Cardiac muscle cell (in vitro differentiated cells and primary cell): ENCODE results near the gene LRRC59. TPM values are rescaled to one million over a fixed set of nuclear protein-coding genes. Genes with fewer than 3 reads are reported as not detected.

Source experiments
- DNase-seq, 2 donors: peaks; one replicate each; pipeline versions ENCODE4 v3.0.0 to v3.0.0-alpha.2; 2010 to 2017; ENCODE audit warnings: low read depth in 1 of 2, low spot score in 1 of 2
- H3K27ac ChIP-seq: fragments of 200-600 bp; sonication (generic); 2 replicates; pipeline ENCODE4 v1.5.1; 2016
- H3K27me3 ChIP-seq: fragments of 200-600 bp; sonication (generic); 2 replicates; pipeline ENCODE4 v1.6.0; 2016; ENCODE audit warnings: control low read depth
- H3K36me3 ChIP-seq: fragments of 200-600 bp; sonication (generic); 2 replicates; pipeline ENCODE4 v1.5.1; 2016; ENCODE audit warnings: control low read depth
- H3K4me1 ChIP-seq: fragments of 200-600 bp; sonication (generic); 2 replicates; pipeline ENCODE4 v1.8.1; 2017; ENCODE audit warnings: low read depth, mild to moderate bottlenecking, mixed run types
- H3K4me3 ChIP-seq: fragments of 200-600 bp; sonication (generic); 2 replicates; pipeline ENCODE4 v1.5.1; 2016; ENCODE audit warnings: mild to moderate bottlenecking
- H3K9me3 ChIP-seq: fragments of 200-600 bp; sonication (generic); 2 replicates; pipeline ENCODE4 v1.5.1; 2017; ENCODE audit warnings: low read depth, mild to moderate bottlenecking, control low read depth
- polyA plus RNA-seq: library from polyadenylated mRNA; unstranded; fragments of >200 nt; fragmentation: Nextera tagmentation; extraction: Ambion mirVana; gene quantifications from 2 replicates; pipeline ENCODE4 v1.2.1, GENCODE V29; 2016
- total RNA-seq: library from RNA; depleted of rRNA; stranded (reverse); fragments of >200 nt; gene quantifications from 2 replicates; pipeline ENCODE4 v1.2.3, GENCODE V29; 2016
- TF ChIP-seq, protein P1 (sequence below): IDR thresholded peaks from 2 replicates; pipeline ENCODE4 v1.5.1; 2012; ENCODE audit warnings: low read depth, mild to moderate bottlenecking, low read length

The LRRC59 gene
- total and polyA plus RNA-seq, 2 experiments from 2014 or later: 58.9 to 60.3 TPM

DNA sequence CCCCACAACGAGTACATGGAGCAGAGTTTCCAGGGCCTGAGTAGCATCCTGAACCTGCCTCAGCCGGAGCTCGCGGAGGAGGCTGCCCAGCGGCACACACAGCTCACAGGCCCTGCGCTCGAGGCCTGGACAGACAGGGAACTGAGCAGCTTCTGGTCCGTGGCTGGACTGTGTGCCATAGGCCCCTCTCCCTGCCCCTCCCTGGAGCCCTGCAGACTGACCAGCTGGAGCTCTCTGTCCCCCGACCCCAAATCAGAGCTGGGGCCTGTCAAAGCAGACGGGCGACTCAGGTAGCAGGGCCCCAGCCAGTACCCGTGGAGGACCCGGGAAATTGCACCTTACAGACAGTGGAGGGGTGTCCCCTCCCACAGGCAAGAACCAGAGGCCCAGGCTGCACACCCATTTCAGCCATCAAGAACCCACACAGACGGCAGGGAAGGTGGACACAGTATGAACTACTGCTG lies 37.3 kb downstream of the LRRC59 start:
- DNase-seq: no peak
- Histone ChIP-seq H3K9me3 (no peaks in the 10 kb centered on the region), H3K4me1 (peaks cover 14% of the 10 kb centered on the region), H3K4me3 (no peak overlapping the region), H3K27ac (no peak overlapping the region), H3K36me3 (peaks cover 25% of the 10 kb centered on the region), H3K27me3 (no peaks in the 10 kb centered on the region)
- TF ChIP-seq, protein P1, sequence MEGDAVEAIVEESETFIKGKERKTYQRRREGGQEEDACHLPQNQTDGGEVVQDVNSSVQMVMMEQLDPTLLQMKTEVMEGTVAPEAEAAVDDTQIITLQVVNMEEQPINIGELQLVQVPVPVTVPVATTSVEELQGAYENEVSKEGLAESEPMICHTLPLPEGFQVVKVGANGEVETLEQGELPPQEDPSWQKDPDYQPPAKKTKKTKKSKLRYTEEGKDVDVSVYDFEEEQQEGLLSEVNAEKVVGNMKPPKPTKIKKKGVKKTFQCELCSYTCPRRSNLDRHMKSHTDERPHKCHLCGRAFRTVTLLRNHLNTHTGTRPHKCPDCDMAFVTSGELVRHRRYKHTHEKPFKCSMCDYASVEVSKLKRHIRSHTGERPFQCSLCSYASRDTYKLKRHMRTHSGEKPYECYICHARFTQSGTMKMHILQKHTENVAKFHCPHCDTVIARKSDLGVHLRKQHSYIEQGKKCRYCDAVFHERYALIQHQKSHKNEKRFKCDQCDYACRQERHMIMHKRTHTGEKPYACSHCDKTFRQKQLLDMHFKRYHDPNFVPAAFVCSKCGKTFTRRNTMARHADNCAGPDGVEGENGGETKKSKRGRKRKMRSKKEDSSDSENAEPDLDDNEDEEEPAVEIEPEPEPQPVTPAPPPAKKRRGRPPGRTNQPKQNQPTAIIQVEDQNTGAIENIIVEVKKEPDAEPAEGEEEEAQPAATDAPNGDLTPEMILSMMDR: no peak

DNA sequence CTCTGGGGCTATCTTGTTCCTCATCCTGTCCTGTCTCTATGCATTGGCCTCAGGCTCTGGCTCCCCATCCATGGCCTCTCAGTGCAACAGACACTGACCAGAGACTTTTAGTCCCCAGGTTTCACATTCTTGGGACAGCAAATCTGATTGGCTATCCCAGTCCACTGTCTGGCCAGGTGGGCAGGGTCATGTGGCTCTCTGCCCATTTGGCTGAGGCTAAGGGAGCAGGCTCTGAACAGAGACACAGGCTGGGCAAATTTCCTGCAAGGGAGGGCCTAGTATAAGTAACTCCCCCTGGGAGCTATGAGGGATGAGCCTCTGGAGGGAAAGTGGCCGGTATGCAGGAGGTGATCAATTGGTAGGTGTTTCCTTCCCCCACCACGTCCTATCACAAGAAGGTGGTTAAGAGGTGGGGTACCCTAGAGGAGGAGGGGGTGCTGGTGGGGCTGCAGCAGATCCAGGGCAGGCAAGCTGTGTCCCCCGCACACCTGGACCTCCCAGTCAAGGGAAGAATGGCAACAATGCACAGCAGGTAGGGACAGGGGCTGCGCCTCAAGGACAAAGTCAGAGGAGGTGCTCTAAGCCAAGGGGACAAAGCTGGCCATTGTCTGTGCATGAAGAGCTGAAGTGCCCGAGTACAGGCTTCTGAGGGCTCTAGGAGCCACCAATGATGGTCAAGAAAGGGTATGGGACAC lies 38.2 kb downstream of the LRRC59 start:
- Histone ChIP-seq H3K27me3 (no peaks in the 10 kb centered on the region), H3K36me3 (peaks cover 33% of the 10 kb centered on the region), H3K9me3 (no peaks in the 10 kb centered on the region), H3K27ac (no peak overlapping the region), H3K4me1 (peaks cover 14% of the 10 kb centered on the region), H3K4me3 (no peak overlapping the region)
- no peak for DNase-seq
- TF ChIP-seq, protein P1: no peak

DNA sequence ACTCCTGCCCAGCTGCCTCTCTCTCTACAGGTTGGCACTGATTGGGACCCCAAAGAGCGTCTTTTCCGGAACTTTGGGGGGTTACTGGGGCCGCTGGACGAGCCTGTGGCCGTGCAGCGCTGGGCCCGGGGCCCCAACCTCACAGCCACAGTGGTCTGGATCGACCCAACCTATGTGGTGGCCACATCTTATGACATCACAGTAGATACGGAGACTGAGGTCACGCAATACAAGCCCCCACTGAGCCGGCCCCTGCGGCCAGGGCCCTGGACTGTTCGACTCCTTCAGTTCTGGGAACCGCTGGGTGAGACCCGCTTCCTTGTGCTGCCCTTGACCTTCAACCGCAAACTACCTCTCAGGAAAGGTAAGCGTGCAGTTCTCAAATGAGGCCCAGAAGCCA lies 39.1 kb downstream of the LRRC59 start:
- H3K27me3 ChIP-seq: no peaks in the 10 kb centered on the region
- H3K4me3 ChIP-seq: no peak overlapping the region
- peaks cover 5% of the 10 kb centered on the region for H3K4me1 ChIP-seq
- DNase-seq: no peak
- H3K9me3 ChIP-seq: no peaks in the 10 kb centered on the region
- H3K27ac ChIP-seq: no peak overlapping the region
- TF ChIP-seq, protein P1: no peak
- H3K36me3 ChIP-seq: peaks cover 39% of the 10 kb centered on the region

DNA sequence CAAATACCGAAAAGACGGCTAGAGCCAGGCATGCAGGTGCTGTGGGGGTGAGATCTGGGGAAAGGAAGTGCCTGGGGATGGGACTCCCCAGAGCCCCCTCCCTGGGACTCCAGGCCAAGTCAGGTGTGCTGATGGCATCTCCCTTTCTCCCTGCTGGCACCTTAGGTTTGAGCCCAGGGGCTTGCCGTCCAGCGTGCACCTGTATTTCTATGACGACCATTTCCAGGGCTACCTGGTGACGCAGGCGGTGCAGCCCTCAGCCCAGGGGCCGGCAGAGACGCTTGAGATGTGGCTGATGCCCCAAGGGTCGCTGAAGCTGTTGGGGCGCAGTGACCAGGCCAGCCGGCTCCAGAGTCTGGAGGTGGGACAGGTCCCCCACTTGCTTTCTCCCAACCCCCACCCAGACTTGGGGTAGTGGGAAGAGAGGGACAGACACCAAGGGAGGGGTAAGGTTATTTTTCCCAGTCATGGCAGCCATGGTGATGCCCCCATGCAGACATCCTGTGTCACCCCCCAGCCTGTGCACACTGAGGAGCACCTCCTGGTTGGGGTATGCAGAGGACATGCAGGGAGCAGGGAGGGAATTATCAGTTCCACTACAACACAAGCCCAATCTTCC lies 40.3 kb downstream of the LRRC59 start:
- no peak overlapping the region for H3K4me3 ChIP-seq
- no peaks in the 10 kb centered on the region for H3K4me1 ChIP-seq
- no peak for DNase-seq
- H3K27me3 ChIP-seq: no peaks in the 10 kb centered on the region
- peaks cover 39% of the 10 kb centered on the region for H3K36me3 ChIP-seq
- no peaks in the 10 kb centered on the region for H3K9me3 ChIP-seq
- H3K27ac ChIP-seq: no peak overlapping the region
- TF ChIP-seq, protein P1: no peak

DNA sequence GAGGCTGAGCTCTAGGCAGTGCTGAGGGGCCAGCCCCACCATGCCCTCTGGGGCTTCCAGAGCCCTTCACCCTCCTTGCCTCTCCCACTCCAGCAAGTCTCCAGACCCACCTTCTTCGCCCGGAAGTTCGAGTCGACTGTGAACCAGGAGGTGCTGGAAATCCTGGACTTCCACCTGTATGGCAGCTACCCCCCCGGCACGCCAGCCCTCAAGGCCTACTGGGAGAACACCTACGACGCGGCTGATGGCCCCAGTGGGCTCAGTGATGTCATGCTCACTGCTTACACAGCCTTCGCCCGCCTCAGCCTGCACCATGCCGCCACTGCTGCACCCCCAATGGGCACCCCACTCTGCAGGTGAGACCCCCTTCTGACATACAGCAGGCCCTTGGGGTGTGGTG lies 40.9 kb downstream of the LRRC59 start:
- H3K9me3 ChIP-seq: no peaks in the 10 kb centered on the region
- H3K4me3 ChIP-seq: no peak overlapping the region
- H3K27ac ChIP-seq: no peak overlapping the region
- H3K36me3 ChIP-seq: peaks cover 39% of the 10 kb centered on the region
- H3K27me3 ChIP-seq: no peaks in the 10 kb centered on the region
- no peak for DNase-seq
- TF ChIP-seq, protein P1: no peak
- H3K4me1 ChIP-seq: no peaks in the 10 kb centered on the region
